HepG2 (cell line): ENCODE results near the gene NFE2L2. TPM values are rescaled to one million over a fixed set of nuclear protein-coding genes. Genes with fewer than 3 reads are reported as not detected.
A peak's percentile ranks its signal among the peaks of the same experiment; 100 is the strongest.

ENCODE experiments used
- EED ChIP-seq: sonication (generic); formaldehyde crosslinking; IDR thresholded peaks from 2 replicates; pipeline ENCODE4 v1.5.0; 2020; ENCODE audit warnings: mild to moderate bottlenecking, missing genetic modification reagents
- FOSL1 ChIP-seq: sonication (generic); formaldehyde crosslinking; IDR thresholded peaks from 2 replicates; pipeline ENCODE4 v1.9.0; 2021; ENCODE audit warnings: missing genetic modification reagents, borderline replicate concordance
- GABPB1 ChIP-seq: IDR thresholded peaks from 2 replicates; pipeline ENCODE4 v1.6.1; 2016; ENCODE audit warnings: mild to moderate bottlenecking, missing genetic modification reagents, moderate library complexity, missing compliant biosample characterization
- GATAD1 ChIP-seq: IDR thresholded peaks from 2 replicates; pipeline ENCODE4 v1.6.1; 2016; ENCODE audit warnings: missing genetic modification reagents, missing compliant biosample characterization
- GPN1 ChIP-seq: sonication (generic); formaldehyde crosslinking; IDR thresholded peaks from 2 replicates; pipeline ENCODE4 v1.5.1; 2020; ENCODE audit warnings: missing genetic modification reagents, borderline replicate concordance
- MED8 ChIP-seq: sonication (generic); formaldehyde crosslinking; IDR thresholded peaks from 2 replicates; pipeline ENCODE4 v1.8.1; 2023; ENCODE audit warnings: mild to moderate bottlenecking, missing genetic modification reagents; ENCODE audit not compliant: insufficient replicate concordance
- NFIC ChIP-seq: IDR thresholded peaks from 2 replicates; pipeline ENCODE4 v1.6.1; 2012; ENCODE audit warnings: mild to moderate bottlenecking, low read length, inconsistent platforms
- PTBP1 ChIP-seq: fragments of 200-400 bp; formaldehyde crosslinking; IDR thresholded peaks from 2 replicates; pipeline ENCODE4 v1.6.1; 2018; ENCODE audit warnings: low read length, low read depth; ENCODE audit not compliant: poor library complexity, severe bottlenecking
- SIX1 ChIP-seq: sonication (generic); formaldehyde crosslinking; IDR thresholded peaks from 2 replicates; pipeline ENCODE4 v1.4.0; 2020; ENCODE audit warnings: missing genetic modification reagents, borderline replicate concordance
- TGIF2 ChIP-seq: IDR thresholded peaks from 2 replicates; pipeline ENCODE4 v1.6.1; 2016; ENCODE audit warnings: control low read depth, missing compliant biosample characterization
- ZEB1 ChIP-seq: IDR thresholded peaks from 2 replicates; pipeline ENCODE4 v1.6.1; 2012; ENCODE audit warnings: mild to moderate bottlenecking, low read depth, inconsistent platforms; ENCODE audit not compliant: insufficient replicate concordance
- ZFX ChIP-seq: sonication (generic); formaldehyde crosslinking; IDR thresholded peaks from 2 replicates; pipeline ENCODE4 v1.4.0; 2020; ENCODE audit warnings: mild to moderate bottlenecking, low read depth, missing genetic modification reagents, moderate library complexity
- ZFYVE20 ChIP-seq: sonication (generic); formaldehyde crosslinking; IDR thresholded peaks from 2 replicates; pipeline ENCODE4 v1.8.0; 2023; ENCODE audit warnings: low read depth, mild to moderate bottlenecking, moderate library complexity, missing genetic modification reagents, borderline replicate concordance
- ZNF768 ChIP-seq: sonication (generic); formaldehyde crosslinking; IDR thresholded peaks from 2 replicates; pipeline ENCODE4 v1.4.0; 2020; ENCODE audit warnings: missing genetic modification reagents
- ZSCAN22 ChIP-seq: sonication (generic); formaldehyde crosslinking; IDR thresholded peaks from 2 replicates; pipeline ENCODE4 v1.4.0; 2020; ENCODE audit warnings: mild to moderate bottlenecking, missing genetic modification reagents
- ZSCAN31 ChIP-seq: sonication (generic); formaldehyde crosslinking; IDR thresholded peaks from 2 replicates; pipeline ENCODE4 v1.5.0; 2020; ENCODE audit warnings: low read depth, mild to moderate bottlenecking, missing genetic modification reagents
- polyA plus RNA-seq, 8 experiments: library from polyadenylated mRNA; depleted of rRNA in 3 of 8; stranded (reverse) in 7 of 8; unstranded in 1 of 8; fragments of >200 nt; fragmentation: Illumina TruSeq in 4 of 8; extraction: Trizol in 4 of 8; gene quantifications; 2 replicates each; pipeline versions ENCODE4 v1.2.1 to v1.2.3, GENCODE V29; 2011 to 2016; ENCODE audit warnings: low read depth in 4 of 8, missing spikeins in 1 of 8, mixed read lengths in 1 of 8; ENCODE audit not compliant: insufficient read depth in 1 of 8
- total RNA-seq, 5 experiments: library from RNA; depleted of rRNA; stranded (reverse); fragments of >200 nt; fragmentation: Illumina TruSeq; extraction: Trizol; gene quantifications; 2 replicates each; pipeline ENCODE4 v1.2.3, GENCODE V29; 2016; ENCODE audit warnings: low read depth in 1 of 5
- TF ChIP-seq, protein P1 (sequence below): sonication (generic); formaldehyde crosslinking; IDR thresholded peaks from 2 replicates; pipeline ENCODE4 v1.4.0; 2020; ENCODE audit warnings: low read depth, mild to moderate bottlenecking, missing genetic modification reagents
- TF ChIP-seq, protein P2 (sequence below): IDR thresholded peaks from 2 replicates; pipeline ENCODE4 v1.6.1; 2016; ENCODE audit warnings: missing biosample characterization, missing genetic modification reagents, low read depth
- TF ChIP-seq, protein P3 (sequence below): IDR thresholded peaks from 2 replicates; pipeline ENCODE4 v1.6.1; 2018; ENCODE audit warnings: missing genetic modification reagents
- TF ChIP-seq, protein P4 (sequence below): sonication (generic); formaldehyde crosslinking; IDR thresholded peaks from 2 replicates; pipeline ENCODE4 v1.9.0; 2021; ENCODE audit warnings: mild to moderate bottlenecking, missing genetic modification reagents

The NFE2L2 gene
- total and polyA plus RNA-seq, 2 of the 13 experiments (the other 11 are each of a cell fraction or from before 2014, with no cell fraction given): 84.6 to 215 TPM

DNA sequence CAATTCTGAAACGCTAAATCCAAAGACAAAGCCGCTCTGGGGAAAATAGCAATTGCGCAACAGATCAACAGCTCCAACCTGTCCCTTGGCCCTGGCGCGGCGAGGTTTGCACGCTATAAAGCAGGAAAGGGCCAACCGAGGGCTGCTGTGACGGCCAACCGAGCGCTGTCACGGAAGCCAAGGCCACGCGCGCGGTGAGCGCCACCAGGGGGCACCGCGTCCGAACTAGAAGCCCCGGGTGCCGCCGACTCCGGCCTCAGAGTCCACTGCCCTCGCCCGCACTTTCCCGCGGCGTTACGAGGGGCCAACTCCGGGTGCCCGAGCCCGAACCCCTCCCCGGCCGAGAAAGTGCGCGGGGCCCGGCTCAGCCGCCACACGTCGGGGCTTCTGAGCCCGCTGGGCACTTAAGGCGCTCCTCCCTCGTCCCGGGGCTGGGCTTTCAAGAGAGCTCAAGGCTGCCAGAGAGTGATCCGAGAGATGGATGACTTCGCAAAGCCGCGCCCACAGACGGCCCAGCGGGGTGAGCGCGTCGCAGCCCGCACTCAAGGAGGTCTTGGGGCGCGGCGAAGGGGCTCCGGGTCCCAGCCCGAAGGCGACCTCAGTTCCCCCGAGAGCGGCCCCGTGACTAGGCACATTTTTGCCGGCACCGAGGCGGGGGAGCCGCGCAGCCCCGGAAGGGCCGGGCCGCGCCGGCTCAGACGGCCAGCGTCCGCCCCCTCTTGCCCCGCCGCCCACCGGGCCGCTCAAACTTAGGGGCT, 897 bp downstream of the NFE2L2 start (continued):
- TF ChIP-seq, protein P1, sequence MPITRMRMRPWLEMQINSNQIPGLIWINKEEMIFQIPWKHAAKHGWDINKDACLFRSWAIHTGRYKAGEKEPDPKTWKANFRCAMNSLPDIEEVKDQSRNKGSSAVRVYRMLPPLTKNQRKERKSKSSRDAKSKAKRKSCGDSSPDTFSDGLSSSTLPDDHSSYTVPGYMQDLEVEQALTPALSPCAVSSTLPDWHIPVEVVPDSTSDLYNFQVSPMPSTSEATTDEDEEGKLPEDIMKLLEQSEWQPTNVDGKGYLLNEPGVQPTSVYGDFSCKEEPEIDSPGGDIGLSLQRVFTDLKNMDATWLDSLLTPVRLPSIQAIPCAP (CRISPR knock-in tag): peak; percentile 88; the same call in 1 of the 2 replicates
- TF ChIP-seq FOSL1 (CRISPR knock-in tag): no peak
- TF ChIP-seq ZSCAN22 (CRISPR knock-in tag): no peak
- TF ChIP-seq PTBP1: no peak
- peak; percentile 97 for TF ChIP-seq ZSCAN31
- peak; percentile 80 for TF ChIP-seq SIX1
- TF ChIP-seq TGIF2: peak; percentile 96
- TF ChIP-seq MED8: peak; percentile 84
- TF ChIP-seq ZFYVE20 (CRISPR knock-in tag): no peak
- TF ChIP-seq ZEB1: peak; percentile 87
- peak; percentile 84 for TF ChIP-seq GATAD1 (CRISPR knock-in tag)
- TF ChIP-seq, protein P2, sequence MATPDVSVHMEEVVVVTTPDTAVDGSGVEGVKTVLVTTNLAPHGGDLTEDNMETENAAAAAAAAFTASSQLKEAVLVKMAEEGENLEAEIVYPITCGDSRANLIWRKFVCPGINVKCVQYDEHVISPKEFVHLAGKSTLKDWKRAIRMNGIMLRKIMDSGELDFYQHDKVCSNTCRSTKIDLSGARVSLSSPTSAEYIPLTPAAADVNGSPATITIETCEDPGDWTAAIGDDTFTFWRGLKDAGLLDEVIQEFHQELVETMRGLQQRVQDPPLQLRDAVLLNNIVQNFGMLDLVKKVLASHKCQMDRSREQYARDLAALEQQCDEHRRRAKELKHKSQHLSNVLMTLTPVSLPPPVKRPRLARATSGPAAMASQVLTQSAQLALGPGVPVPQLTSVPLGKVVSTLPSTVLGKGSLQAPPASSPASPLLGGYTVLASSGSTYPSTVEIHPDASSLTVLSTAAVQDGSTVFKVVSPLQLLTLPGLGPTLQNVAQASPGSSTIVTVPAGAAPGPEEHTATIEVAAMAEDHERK (CRISPR knock-in tag): peak; percentile 41; the same call in 1 of the 2 replicates
- TF ChIP-seq EED: no peak
- TF ChIP-seq ZNF768 (CRISPR knock-in tag): peak; percentile 86
- peak; percentile 91 for TF ChIP-seq GABPB1 (CRISPR knock-in tag)
- TF ChIP-seq, protein P3, sequence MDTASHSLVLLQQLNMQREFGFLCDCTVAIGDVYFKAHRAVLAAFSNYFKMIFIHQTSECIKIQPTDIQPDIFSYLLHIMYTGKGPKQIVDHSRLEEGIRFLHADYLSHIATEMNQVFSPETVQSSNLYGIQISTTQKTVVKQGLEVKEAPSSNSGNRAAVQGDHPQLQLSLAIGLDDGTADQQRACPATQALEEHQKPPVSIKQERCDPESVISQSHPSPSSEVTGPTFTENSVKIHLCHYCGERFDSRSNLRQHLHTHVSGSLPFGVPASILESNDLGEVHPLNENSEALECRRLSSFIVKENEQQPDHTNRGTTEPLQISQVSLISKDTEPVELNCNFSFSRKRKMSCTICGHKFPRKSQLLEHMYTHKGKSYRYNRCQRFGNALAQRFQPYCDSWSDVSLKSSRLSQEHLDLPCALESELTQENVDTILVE: peak; percentile 98
- peak; percentile 85 for TF ChIP-seq NFIC
- peak; percentile 90 for TF ChIP-seq ZFX (CRISPR knock-in tag)
- TF ChIP-seq GPN1 (CRISPR knock-in tag): 0 out of 2 replicates have a peak, but pooled peaks have one; percentile 80
- TF ChIP-seq, protein P4, sequence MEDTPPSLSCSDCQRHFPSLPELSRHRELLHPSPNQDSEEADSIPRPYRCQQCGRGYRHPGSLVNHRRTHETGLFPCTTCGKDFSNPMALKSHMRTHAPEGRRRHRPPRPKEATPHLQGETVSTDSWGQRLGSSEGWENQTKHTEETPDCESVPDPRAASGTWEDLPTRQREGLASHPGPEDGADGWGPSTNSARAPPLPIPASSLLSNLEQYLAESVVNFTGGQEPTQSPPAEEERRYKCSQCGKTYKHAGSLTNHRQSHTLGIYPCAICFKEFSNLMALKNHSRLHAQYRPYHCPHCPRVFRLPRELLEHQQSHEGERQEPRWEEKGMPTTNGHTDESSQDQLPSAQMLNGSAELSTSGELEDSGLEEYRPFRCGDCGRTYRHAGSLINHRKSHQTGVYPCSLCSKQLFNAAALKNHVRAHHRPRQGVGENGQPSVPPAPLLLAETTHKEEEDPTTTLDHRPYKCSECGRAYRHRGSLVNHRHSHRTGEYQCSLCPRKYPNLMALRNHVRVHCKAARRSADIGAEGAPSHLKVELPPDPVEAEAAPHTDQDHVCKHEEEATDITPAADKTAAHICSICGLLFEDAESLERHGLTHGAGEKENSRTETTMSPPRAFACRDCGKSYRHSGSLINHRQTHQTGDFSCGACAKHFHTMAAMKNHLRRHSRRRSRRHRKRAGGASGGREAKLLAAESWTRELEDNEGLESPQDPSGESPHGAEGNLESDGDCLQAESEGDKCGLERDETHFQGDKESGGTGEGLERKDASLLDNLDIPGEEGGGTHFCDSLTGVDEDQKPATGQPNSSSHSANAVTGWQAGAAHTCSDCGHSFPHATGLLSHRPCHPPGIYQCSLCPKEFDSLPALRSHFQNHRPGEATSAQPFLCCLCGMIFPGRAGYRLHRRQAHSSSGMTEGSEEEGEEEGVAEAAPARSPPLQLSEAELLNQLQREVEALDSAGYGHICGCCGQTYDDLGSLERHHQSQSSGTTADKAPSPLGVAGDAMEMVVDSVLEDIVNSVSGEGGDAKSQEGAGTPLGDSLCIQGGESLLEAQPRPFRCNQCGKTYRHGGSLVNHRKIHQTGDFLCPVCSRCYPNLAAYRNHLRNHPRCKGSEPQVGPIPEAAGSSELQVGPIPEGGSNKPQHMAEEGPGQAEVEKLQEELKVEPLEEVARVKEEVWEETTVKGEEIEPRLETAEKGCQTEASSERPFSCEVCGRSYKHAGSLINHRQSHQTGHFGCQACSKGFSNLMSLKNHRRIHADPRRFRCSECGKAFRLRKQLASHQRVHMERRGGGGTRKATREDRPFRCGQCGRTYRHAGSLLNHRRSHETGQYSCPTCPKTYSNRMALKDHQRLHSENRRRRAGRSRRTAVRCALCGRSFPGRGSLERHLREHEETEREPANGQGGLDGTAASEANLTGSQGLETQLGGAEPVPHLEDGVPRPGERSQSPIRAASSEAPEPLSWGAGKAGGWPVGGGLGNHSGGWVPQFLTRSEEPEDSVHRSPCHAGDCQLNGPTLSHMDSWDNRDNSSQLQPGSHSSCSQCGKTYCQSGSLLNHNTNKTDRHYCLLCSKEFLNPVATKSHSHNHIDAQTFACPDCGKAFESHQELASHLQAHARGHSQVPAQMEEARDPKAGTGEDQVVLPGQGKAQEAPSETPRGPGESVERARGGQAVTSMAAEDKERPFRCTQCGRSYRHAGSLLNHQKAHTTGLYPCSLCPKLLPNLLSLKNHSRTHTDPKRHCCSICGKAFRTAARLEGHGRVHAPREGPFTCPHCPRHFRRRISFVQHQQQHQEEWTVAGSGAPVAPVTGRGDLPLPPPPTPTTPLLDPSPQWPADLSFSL (CRISPR knock-in tag): peak; percentile 75; the same call in 1 of the 2 replicates
